GM12872 (cell line): ENCODE results near the gene SERPINC1.

Experiments
- TF ChIP-seq, protein P1 (sequence below): IDR thresholded peaks from 3 replicates; pipeline ENCODE4 v1.5.1; 2011; ENCODE audit warnings: low read depth, mild to moderate bottlenecking, low read length, moderate library complexity; ENCODE audit not compliant: insufficient read depth

Gene SERPINC1

DNA sequence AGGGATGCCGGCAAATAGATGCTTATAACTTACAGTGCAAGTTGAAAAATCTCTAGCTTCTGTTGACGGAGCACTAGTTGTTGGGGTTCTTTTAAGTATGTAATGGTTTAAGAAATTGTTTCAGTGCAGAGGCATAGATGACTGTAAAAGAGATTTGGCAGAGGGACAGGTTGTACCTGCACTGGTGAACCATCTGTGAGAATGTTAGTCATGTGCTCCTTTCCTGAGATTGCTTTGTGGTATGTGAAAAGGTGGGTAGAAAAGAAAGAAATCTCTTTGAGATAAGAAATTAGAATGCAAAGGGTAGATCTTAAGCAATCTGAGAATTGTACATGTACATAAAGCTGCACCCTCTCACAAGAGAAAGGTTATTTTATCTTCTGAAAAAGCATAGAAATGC lies 29.5 kb downstream of the SERPINC1 start:
- TF ChIP-seq, protein P1, sequence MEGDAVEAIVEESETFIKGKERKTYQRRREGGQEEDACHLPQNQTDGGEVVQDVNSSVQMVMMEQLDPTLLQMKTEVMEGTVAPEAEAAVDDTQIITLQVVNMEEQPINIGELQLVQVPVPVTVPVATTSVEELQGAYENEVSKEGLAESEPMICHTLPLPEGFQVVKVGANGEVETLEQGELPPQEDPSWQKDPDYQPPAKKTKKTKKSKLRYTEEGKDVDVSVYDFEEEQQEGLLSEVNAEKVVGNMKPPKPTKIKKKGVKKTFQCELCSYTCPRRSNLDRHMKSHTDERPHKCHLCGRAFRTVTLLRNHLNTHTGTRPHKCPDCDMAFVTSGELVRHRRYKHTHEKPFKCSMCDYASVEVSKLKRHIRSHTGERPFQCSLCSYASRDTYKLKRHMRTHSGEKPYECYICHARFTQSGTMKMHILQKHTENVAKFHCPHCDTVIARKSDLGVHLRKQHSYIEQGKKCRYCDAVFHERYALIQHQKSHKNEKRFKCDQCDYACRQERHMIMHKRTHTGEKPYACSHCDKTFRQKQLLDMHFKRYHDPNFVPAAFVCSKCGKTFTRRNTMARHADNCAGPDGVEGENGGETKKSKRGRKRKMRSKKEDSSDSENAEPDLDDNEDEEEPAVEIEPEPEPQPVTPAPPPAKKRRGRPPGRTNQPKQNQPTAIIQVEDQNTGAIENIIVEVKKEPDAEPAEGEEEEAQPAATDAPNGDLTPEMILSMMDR, result no peak

DNA sequence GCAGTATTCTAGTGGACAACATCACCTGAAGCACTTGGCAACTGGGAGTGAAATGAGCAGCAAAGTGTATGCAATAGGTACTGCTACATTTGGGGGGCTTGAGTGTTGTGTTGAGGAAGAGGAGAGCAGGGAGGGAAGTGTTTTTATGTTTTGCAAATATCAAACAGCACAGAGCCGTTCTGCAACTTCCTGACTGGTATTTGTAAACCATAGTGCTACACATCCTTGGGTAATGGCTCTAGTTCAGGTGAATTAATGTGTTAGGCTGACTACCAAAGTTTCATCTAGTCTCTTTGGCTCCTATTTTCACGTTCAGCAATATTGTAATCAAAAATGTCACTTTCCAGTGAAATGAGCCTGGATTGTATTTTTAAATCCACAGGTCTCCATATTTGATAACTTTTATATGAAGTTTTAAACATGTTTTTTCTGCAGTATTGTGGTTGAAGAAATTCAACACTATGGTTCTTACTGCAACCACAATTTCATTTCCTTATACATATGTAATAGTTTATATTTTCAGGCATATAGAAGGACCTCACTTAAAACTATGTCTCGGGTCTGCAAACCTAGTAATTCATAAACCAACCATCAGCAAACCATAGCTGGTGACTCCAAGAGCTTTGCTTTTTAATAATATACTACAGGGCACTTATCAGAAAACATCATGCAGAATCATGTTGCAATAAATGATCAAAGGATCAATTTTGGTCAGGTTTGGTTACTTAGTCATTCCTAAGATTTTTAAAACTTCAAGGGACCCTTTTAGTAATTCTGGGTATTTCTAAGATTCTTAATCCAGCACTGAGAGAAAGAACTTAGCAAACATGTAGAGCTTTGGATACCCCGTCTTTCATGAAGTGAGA lies 30.1 kb downstream of the SERPINC1 start:
- TF ChIP-seq, protein P1, result no peak

DNA sequence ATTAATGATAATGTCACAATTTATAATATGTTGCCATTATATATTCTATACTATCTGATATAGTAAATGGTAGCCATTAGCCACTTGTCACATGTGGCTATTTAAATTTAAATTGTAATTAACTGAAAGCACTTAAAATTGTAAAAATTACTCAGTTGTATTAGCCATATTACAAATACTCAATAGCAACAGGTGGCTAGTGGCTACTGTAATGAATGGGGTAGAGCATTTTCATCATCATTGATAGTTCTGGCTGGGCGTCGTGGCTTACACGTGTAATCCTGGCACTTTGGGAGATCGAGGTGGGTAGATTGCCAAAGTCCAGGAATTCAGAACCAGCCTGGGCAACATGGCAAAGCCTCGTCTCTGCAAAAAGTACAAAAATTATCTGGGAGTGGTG lies 32.4 kb downstream of the SERPINC1 start:
- TF ChIP-seq, protein P1, result no peak

DNA sequence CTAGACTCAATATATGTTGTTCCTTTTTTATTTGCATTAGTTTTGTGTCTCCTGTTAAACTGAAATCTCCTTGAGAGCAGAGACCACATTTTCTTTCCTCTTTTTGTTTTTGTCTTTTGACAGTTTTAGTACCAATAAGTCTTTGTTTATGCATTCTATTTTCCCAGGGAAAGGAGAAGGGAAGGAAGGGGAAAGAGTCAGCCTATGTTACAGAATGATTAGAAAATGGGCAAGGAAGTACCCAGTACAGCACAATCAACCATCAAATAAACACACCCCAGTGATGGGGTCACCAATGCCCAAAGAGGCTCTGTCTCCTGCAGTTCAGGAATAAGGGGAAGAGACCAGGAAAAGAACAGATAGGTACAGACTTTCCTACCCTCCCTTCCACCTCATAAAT lies 38.9 kb downstream of the SERPINC1 start:
- TF ChIP-seq, protein P1, result no peak

DNA sequence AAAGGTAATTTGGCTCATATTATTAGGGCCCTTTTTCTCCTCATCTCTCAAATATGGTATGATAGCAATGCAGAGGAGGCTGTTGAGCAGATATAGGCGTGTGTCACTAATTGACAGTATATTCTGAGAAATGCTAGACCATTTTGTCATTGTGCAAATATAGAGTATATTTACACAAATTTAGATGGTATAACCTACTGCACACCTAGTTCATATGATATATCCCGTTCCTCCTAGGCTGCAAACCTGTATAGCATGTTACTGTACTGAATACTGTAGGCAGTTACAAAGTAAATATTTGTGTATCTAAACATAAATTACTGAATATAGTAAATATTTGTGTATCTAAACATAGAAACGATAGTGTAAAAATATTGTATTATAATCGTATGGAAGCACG lies 40.4 kb downstream of the SERPINC1 start:
- TF ChIP-seq, protein P1, result no peak

DNA sequence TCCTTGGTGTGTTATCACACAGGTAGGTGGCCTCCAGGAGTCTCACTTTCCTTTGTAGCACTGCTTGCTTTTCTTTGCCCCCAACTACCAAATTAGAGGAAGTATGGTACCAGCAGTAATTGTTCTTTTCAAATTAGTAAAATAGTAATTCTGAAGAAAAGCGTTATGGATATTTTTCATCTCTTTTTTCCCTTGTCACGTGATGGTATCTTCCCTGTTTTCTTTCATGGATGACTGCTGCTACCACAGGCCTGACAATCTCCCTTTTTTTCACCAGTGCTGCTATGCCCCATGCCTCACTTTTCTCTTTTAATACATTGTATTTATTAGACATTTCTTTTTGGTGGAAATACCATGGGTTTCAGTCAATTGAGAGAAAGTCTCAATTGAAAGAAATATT lies 45.6 kb downstream of the SERPINC1 start:
- TF ChIP-seq, protein P1, result no peak

DNA sequence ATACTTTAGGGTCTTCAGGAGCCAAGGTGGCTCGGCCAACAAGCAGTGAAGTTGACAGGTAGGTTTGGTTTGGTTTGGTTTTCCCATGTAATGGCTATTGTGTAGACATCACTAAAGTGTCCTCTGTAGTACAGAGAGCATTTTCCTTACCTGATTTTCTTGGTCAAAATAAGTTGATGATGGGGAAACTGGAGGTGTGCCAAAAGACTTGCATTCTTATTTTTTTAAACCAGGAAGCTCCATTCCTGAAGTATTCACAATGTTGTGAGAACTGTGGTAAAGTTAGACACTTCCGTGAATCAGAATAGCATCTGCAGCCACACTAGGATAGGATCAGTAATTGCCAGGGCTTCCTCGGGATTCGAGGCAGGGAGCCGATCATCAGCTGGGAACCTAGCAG lies 46.0 kb downstream of the SERPINC1 start:
- TF ChIP-seq, protein P1, result no peak
